Astrocyte of the cerebellum (primary cell): ENCODE measurements around the gene INAFM2.

Experiments used
- DNase-seq: peaks from one replicate; pipeline ENCODE4 v3.0.0-alpha.2; 2011; ENCODE audit warnings: low read depth
- H3K4me3 ChIP-seq: 2 replicates; pipeline ENCODE4 v1.5.1; 2011; ENCODE audit warnings: mild to moderate bottlenecking, low read depth, low read length, moderate library complexity
- in situ Hi-C: cut with HindIII; loops from 2 replicates; pipeline ENCODE4 v1.10.0; 2017; ENCODE audit warnings: low sequenced_read_pairs
- TF ChIP-seq, protein P1 (sequence below): IDR thresholded peaks from 2 replicates; pipeline ENCODE4 v1.5.1; 2012; ENCODE audit warnings: low read length, low read depth, moderate library complexity, mild to moderate bottlenecking; ENCODE audit errors: missing control alignments

Gene INAFM2

DNA sequence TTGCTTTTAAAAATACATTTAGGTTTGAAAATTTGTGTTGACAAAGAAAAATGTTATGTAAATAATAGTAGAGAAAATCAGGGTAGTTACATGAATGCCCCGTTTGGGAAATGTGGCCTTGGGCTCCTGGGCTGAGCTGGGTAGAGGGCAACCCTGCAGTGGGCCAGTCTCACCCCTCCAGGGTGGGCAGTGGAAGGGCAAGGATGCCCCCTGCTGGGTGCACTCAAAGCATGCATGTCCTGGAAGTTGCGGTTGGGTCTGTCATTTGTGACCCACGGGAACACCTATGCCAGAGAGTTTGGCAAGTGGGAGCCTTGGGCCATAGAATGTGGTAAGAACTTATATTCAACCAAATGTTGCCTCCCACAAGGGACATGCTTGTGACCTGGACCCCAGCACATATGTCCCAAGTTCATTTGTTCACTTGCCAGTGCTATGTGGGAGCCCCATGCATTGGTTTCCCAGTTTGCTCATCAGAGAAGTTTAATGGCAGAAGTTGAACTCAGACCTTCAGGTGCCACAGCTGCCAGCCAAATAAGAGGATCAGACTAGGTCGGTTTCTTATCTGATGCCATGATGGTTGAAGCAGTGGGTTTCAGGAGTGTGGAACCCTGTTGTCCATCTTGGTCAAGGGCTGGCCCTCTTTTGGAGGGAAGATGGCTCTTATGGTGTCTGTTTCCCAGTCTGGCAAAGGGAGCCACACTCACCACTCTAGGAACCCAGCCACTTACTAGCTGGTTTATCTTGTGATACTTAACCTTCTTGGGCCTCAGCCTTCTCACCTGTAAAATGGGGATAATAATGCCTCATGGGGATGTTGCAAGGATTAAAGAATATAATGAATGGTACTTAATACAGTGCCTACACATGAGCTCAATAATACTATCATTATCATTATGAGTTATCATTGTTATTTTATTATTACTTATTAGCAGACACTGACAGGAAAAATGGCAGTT is 13.2 kb upstream of the INAFM2 start:
- no peak overlapping the region for H3K4me3 ChIP-seq
- TF ChIP-seq, protein P1, sequence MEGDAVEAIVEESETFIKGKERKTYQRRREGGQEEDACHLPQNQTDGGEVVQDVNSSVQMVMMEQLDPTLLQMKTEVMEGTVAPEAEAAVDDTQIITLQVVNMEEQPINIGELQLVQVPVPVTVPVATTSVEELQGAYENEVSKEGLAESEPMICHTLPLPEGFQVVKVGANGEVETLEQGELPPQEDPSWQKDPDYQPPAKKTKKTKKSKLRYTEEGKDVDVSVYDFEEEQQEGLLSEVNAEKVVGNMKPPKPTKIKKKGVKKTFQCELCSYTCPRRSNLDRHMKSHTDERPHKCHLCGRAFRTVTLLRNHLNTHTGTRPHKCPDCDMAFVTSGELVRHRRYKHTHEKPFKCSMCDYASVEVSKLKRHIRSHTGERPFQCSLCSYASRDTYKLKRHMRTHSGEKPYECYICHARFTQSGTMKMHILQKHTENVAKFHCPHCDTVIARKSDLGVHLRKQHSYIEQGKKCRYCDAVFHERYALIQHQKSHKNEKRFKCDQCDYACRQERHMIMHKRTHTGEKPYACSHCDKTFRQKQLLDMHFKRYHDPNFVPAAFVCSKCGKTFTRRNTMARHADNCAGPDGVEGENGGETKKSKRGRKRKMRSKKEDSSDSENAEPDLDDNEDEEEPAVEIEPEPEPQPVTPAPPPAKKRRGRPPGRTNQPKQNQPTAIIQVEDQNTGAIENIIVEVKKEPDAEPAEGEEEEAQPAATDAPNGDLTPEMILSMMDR, result peak; percentile 62
- no peak for DNase-seq
- in situ Hi-C loops, result no loop called here

DNA sequence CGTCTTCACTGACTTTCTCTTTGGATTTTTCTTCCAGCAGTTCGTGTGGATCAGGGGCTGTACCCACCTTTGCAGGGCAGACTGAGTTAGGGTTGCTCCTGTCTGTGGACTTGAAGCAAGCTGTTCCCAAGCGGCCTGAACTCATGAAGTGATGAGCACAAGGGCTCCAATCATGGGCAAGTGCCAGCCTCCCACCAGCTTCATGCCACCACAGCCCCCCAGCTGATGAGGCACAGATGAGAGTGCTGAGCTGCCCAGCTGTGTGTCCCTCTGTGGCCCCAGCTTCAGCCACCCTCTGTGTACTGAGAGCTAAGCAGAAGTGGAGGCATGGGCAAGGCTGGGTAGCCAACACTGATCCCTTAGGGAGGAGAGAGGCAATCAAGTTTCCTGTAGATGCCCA is 12.5 kb upstream of the INAFM2 start:
- DNase-seq, result no peak
- TF ChIP-seq, protein P1, result no peak
- H3K4me3 ChIP-seq, result no peak overlapping the region
- in situ Hi-C loops, result no loop called here

DNA sequence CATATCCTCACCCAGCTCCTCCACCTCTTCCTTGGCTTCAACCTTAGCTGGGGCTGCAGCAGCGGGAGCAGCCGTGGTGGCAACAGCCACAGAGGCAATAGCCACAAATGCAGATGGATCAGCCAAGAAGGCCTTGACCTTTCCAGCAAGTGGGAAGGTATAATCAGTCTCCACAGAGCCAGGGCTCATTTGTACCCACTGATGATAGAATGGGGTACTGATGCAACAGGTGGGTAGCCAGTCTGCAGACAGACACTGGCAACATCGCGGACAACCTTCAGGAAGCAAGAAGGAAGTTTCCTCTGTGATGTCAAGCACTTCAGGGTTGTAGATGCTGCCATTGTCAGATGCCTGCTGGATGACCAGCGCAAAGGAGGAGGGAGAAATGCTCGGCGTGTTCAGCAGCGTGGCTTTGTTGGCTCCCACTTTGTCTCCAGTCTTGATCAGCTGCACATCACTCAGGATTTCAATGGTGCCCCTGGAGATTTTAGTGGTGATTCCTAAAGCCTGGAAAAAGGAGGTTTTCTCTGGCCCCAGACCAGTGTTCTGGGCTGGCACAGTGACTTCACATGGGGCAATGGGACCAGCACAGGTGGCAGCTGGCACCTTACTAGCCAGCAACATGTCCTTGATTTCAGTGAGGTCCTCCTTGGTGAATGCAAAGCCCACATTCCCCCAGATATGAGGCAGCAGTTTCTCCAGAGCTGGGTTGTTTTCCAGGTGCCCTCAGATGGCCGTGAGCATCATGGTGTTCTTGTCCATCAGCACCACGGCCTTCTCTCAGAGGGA is 10.9 kb upstream of the INAFM2 start:
- in situ Hi-C loops, result no loop called here
- no peak overlapping the region for H3K4me3 ChIP-seq
- TF ChIP-seq, protein P1, result no peak
- DNase-seq, result no peak

DNA sequence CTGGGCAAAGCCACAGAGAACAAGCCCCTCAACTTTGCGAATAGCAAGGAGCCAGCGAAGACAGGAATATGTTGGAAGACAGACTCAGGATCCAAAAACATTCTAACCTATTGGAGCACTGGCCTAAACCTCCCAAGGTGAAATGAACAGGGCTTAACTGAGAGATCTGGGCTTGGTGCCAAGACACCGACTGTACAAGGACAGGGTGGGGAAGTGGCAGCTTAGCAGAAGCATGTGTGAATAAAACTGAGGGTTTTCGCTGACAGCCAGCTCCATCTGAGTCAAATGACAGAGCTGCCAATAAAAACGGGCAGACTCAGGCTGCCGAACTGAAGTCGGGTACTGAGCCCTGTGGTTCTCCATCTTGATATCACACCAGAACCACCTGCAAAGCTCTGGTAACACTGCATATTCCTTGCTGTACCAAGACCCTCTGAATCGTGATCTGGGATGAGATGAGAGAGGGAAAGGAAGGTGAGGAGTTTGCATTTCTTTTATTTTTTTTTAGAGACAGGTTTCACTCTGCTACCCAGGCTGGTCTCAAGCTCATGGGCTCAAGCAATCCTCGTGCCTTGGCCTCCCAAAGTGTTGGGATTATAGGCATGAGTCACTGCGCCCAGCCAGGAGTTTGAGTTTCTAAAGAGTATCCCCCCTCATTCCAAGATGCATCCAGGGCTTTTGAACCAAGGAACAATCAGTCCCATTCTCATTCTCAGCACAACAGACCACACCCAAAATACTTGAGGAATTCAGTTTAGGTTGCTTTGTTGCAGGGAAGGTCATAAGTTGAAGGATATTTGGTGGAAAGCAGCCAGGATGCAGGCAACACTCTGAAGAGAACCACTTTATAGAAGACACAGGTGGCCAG is 9.7 kb upstream of the INAFM2 start:
- DNase-seq, result no peak
- TF ChIP-seq, protein P1, result no peak
- in situ Hi-C loops, result no loop called here
- no peak overlapping the region for H3K4me3 ChIP-seq

DNA sequence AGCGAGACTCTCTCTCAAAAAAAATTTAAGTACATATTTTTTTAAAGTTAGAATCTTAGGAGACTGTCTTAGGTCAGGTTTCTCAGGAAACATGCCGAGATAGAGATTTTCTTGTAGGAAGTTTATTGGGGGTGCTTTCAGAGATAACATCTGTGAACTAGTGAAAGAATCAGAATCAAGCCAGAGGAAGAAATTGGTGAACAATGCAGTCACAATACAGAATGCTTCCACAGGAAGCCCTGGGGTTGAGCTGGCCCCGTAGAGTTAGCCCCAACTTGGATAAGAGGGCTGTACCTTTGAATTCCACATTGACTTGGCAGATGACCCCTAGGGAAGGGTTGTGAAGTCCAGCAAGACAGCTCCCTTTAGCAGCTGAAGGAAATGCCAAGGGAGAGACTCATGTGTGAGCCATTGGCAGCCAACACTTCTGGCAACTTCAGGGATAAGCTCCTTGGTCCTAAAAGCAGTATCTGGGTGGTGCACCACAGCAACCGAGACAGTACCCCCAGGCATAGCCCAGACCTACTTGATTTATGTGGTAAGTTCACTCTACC is 8.7 kb upstream of the INAFM2 start:
- in situ Hi-C loops, result no loop called here
- no peak for DNase-seq
- TF ChIP-seq, protein P1, result no peak
- H3K4me3 ChIP-seq, result no peak overlapping the region
